Testis (tissue), 3 donors: ENCODE data around the gene TIAM2. TPM values are rescaled to one million over a fixed set of nuclear protein-coding genes. Genes with fewer than 3 reads are reported as not detected.

ENCODE experiments used
- DNase-seq: peaks from one replicate; pipeline ENCODE4 v3.0.0-alpha.2; 2019
- H3K27ac ChIP-seq, 2 donors: fragments of 200-600 bp; sonication (generic); one replicate each; pipeline ENCODE4 v1.5.1; 2019
- H3K27me3 ChIP-seq: fragments of 200-600 bp; sonication (generic); one replicate; pipeline ENCODE4 v1.5.1; 2019
- H3K36me3 ChIP-seq: fragments of 200-600 bp; sonication (generic); one replicate; pipeline ENCODE4 v1.5.1; 2017; ENCODE audit warnings: low read depth; ENCODE audit errors: missing control alignments
- H3K4me1 ChIP-seq: fragments of 200-600 bp; sonication (generic); one replicate; pipeline ENCODE4 v1.5.1; 2019
- H3K4me3 ChIP-seq, 2 donors: fragments of 200-600 bp; sonication (generic); one replicate each; pipeline ENCODE4 v1.5.1; 2017 to 2019
- H3K9me3 ChIP-seq: fragments of 200-600 bp; sonication (generic); one replicate; pipeline ENCODE4 v1.5.1; 2017
- CTCF ChIP-seq, 3 experiments: fragments of 450-650 bp in 2 of 3; fragments of 200-600 bp in 1 of 3; sonication (generic) in 1 of 3; IDR thresholded peaks; one replicate each; pipeline ENCODE4 v1.5.1; 2016 to 2019; ENCODE audit warnings: antibody characterized with exemption in 3 of 3, mild to moderate bottlenecking in 2 of 3, moderate library complexity in 1 of 3
- POLR2A ChIP-seq: fragments of 450-650 bp; IDR thresholded peaks from one replicate; pipeline ENCODE4 v1.6.1; 2017; ENCODE audit warnings: antibody characterized with exemption, mild to moderate bottlenecking, moderate library complexity
- WGBS, 2 donors: methylation state at CpG; one replicate each; pipeline ENCODE4 v1.1.5; 2018; 5-methylcytosine and 5-hydroxymethylcytosine counted together
- intact Hi-C: fragments of 100-400 bp; cut with DNase I; formaldehyde crosslinking; loops from one replicate; pipeline ENCODE4 v1.15.1; 2023; ENCODE audit warnings: low total_unique reads
- polyA plus RNA-seq: library from polyadenylated mRNA; stranded (reverse); fragments of 350-450 nt; fragmentation: Illumina TruSeq; extraction: RNeasy Lipid Tissue Mini Kit (QIAGEN cat#74804); gene quantifications from one replicate; pipeline ENCODE4 v1.2.3, GENCODE V29; 2014; ENCODE audit warnings: low read depth, low replicate concordance; ENCODE audit not compliant: insufficient read depth
- total RNA-seq, 2 donors: library from RNA; depleted of rRNA; stranded (reverse); fragments of >200 nt; gene quantifications; one replicate each; pipeline ENCODE4 v1.2.3, GENCODE V29; 2016

TIAM2 gene
- total and polyA plus RNA-seq, 3 donors from 2014 or later = 22.7 to 43.8 (median 38.0) TPM

- no peak for TF ChIP-seq POLR2A
- TF ChIP-seq CTCF (IDR thresholded peaks at IDR 0.05) = no peak
- intact Hi-C loops = no loop called here
- H3K27ac ChIP-seq = peak overlapping the region in 1 of 2 donors; percentile 70
- no peaks in the 10 kb centered on the region for H3K36me3 ChIP-seq
- DNase-seq = no peak
- peaks cover 21% of the 10 kb centered on the region for H3K4me1 ChIP-seq
- H3K9me3 ChIP-seq = no peaks in the 10 kb centered on the region
- H3K27me3 ChIP-seq = no peaks in the 10 kb centered on the region
- no peak overlapping the region for H3K4me3 ChIP-seq
These were observed 281.5 kb downstream of the TIAM2 start for GRCh38 chr6:155276638-155277037.

- WGBS, 2 donors = 83 to 93% methylated on average over 5 of the region's 5 CpGs
- Histone ChIP-seq H3K27ac (no peak overlapping the region), H3K27me3 (no peaks in the 10 kb centered on the region), H3K4me1 (peaks cover 10% of the 10 kb centered on the region), H3K4me3 (no peak overlapping the region), H3K36me3 (no peaks in the 10 kb centered on the region), H3K9me3 (no peaks in the 10 kb centered on the region)
- TF ChIP-seq CTCF (IDR thresholded peaks at IDR 0.05) (no peak), POLR2A (no peak)
- intact Hi-C loops = no loop called here
- no peak for DNase-seq
These were observed 283.4 kb downstream of the TIAM2 start for GRCh38 chr6:155278319-155279049.

GRCh38 chr6:155284775-155285174 is 289.7 kb downstream of the TIAM2 start:
- Histone ChIP-seq H3K4me3 (no peak overlapping the region), H3K9me3 (no peaks in the 10 kb centered on the region), H3K4me1 (peaks cover 5% of the 10 kb centered on the region), H3K27me3 (no peaks in the 10 kb centered on the region), H3K27ac (no peak overlapping the region), H3K36me3 (no peaks in the 10 kb centered on the region)
- DNase-seq = no peak
- TF ChIP-seq CTCF (IDR thresholded peaks at IDR 0.05) = no peak
- 91 to 92% methylated on average over 4 of the region's 4 CpGs for WGBS, 2 donors
- intact Hi-C loops = no loop called here

- Histone ChIP-seq H3K27ac (no peak overlapping the region), H3K27me3 (no peaks in the 10 kb centered on the region), H3K36me3 (no peaks in the 10 kb centered on the region), H3K4me3 (no peak overlapping the region), H3K9me3 (no peaks in the 10 kb centered on the region), H3K4me1 (no peaks in the 10 kb centered on the region)
- no peak for DNase-seq
- intact Hi-C loops = no loop called here
- TF ChIP-seq CTCF (IDR thresholded peaks at IDR 0.05) (no peak), POLR2A (no peak)
- 76 to 90% methylated on average over 2 of the region's 2 CpGs for WGBS, 2 donors
These were observed 292.6 kb downstream of the TIAM2 start for GRCh38 chr6:155287762-155288161.

GRCh38 chr6:155290491-155290890 is 295.4 kb downstream of the TIAM2 start:
- no peaks in the 10 kb centered on the region for H3K27me3 ChIP-seq
- H3K9me3 ChIP-seq = no peaks in the 10 kb centered on the region
- no peaks in the 10 kb centered on the region for H3K4me1 ChIP-seq
- no peak for DNase-seq
- H3K4me3 ChIP-seq = no peak overlapping the region
- intact Hi-C loops = no loop called here
- H3K27ac ChIP-seq = no peak overlapping the region
- TF ChIP-seq CTCF (IDR thresholded peaks at IDR 0.05) (no peak), POLR2A (no peak)
- WGBS, 2 donors = 95 to 96% methylated on average over 5 of the region's 5 CpGs
- no peaks in the 10 kb centered on the region for H3K36me3 ChIP-seq
